ENCODE results near the gene ARHGEF7. TPM values are rescaled to one million over a fixed set of nuclear protein-coding genes. Genes with fewer than 3 reads are reported as not detected.

ARHGEF7 gene
- total RNA-seq, 1 donor from 2014 or later: 146 TPM

DNA sequence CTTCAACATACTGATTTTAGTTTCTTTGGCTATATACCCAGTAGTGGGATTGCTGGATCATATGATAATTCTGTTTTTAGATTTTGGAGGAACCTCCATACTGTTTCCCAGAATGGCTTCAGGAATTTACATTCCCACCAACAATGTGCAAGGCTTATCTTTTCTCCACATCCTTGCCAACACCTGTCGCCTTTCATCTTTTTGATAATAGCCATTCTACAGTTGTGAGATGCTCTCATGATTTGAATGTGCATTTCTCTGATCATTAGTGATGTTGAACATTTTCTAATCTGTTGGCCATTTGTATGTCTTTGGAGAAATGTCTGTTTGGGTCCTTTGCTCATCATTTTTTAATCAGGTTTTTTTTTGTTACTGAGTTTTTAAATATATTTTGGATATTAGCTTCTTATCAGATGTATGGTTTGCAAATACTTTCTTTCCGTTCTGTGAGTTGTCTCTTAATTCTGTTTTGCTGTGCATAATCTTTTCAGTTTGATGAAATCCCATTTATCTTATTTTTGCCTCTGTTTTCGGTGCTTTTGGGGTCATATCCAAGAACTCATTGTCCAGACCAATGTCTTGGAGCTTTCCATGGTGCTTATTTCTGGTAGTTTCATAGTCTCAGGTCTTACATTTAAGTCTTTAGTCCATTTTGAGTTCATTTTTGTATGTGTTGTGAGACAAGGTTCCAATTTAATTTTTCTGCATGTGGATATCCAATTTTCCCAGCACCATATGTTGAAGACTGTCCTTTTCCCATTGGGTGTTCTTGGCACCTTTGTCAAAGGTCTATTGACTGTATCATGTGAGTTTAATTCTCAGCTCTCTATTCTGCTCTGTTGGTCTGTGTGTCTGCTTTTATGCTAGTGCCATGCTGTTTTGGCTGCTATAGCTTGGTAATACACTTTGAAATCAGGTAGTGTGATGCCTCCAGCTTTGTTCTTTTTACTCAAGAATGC is 44.5 kb downstream of the ARHGEF7 start:
- intact Hi-C loops (cut with DNase I): no loop called here
- DNase-seq (ENCODE audit: low spot score): no peak

DNA sequence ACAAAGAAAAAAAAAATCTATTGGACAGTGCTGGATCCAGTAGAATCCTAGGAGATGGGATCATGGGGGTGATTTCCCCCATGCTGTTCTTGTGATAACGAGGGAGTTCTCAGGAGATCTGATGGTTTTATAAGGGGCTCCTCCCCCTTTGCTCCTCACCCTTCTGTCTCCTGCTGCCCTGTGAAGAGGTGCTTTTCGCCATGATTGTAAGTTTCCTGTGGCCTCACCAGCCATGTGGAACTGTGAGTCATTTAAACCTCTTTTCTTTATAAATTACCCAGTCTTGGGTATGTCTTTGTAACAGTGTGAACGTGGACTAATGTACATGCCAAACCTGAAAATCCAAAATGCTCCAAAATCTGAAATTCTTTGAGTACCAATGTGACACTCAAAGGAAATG is 45.5 kb downstream of the ARHGEF7 start:
- ATAC-seq (no peak), DNase-seq (ENCODE audit: low spot score) (no peak)
- intact Hi-C loops (cut with DNase I): no loop called here

More for the DNA sequence above, 44.5 kb downstream of the ARHGEF7 start:
- no peak for ATAC-seq

- intact Hi-C loops (cut with DNase I): no loop called here
- ATAC-seq (no peak), DNase-seq (ENCODE audit: low spot score) (no peak)
These were observed 46.8 kb downstream of the ARHGEF7 start for GRCh38 chr13:111161601-111162600.

- no peak for ATAC-seq
- DNase-seq (ENCODE audit: low spot score): no peak
- intact Hi-C loops (cut with DNase I): no loop called here
These were observed 50.3 kb downstream of the ARHGEF7 start for GRCh38 chr13:111165241-111166010.

GRCh38 chr13:111166882-111167675 is 52.0 kb downstream of the ARHGEF7 start:
- no peak for DNase-seq (ENCODE audit: low spot score)
- ATAC-seq: no peak
- intact Hi-C loops (cut with DNase I): no loop called here

DNA sequence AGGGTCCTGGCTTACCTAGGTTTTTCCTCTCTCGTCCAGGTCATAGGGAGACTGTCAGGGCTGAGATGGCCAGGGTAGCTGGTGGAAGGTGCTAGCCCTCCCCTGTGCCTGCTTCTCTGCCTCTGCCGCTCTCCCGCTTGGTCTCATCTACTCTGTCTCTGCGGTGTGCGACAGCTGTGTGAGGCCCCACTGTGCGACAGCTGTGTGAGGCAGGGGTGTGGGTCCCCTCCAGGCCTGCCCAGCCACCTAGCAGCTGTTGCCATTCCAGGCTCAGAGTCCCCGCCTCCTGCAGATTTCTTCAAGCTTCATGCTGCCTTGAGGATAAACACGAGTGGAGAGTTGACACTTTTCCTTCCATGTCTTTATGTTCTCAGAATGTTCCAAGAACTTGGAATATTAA is 53.0 kb downstream of the ARHGEF7 start:
- ATAC-seq: no peak
- intact Hi-C loops (cut with DNase I): no loop called here
- no peak for DNase-seq (ENCODE audit: low spot score)

DNA sequence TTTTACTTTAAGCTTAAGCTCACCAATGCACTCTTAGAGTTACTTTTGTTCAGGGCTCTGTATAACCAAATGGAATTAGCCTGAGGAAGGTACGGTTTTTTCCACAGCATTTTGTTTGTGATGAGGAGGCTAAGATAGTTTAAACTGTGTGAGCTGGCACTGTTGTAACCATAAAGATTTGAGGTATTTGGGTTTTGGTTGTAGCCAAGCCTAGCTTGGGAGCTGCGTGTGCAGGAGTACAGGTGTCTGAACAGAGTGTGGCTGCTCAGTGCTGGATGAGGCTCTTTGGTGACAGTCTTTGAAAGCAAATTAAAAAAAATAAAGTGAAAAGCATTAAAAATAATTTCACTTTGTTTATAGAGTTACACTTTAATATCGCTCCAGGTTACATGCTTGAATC is 56.0 kb downstream of the ARHGEF7 start:
- DNase-seq (ENCODE audit: low spot score): no peak
- intact Hi-C loops (cut with DNase I): no loop called here
- no peak for ATAC-seq

- DNase-seq (ENCODE audit: low spot score) (no peak), ATAC-seq (no peak)
- intact Hi-C loops (cut with DNase I): no loop called here
These were observed 56.5 kb downstream of the ARHGEF7 start for GRCh38 chr13:111171629-111172028.

GRCh38 chr13:111174377-111175114 is 59.4 kb downstream of the ARHGEF7 start:
- intact Hi-C loops (cut with DNase I): no loop called here
- ATAC-seq (no peak), DNase-seq (ENCODE audit: low spot score) (no peak)

- intact Hi-C loops (cut with DNase I): no loop called here
- DNase-seq (ENCODE audit: low spot score) (no peak), ATAC-seq (no peak)
These were observed 60.3 kb downstream of the ARHGEF7 start for GRCh38 chr13:111175372-111175771.

DNA sequence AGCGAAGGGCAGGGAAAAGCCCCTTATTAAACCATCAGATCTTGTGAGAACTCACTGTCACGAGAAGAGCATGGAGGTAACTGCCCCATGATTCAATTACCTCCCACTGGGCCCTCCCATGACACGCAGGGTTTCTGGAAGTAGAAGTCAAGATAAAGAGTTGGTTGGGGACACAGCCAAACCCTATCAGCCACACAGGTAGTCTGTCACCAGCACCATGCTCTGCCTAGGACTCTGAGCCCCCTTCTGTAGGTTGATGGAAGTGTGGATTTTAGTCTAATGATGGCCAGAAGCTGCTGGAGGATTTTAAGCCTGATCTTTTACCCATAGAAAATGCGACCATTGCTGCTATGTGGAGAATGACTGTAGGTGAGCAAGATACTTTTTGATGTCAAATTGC is 60.8 kb downstream of the ARHGEF7 start:
- intact Hi-C loops (cut with DNase I): no loop called here
- DNase-seq (ENCODE audit: low spot score) (no peak), ATAC-seq (no peak)

GRCh38 chr13:111176421-111176820 is 61.3 kb downstream of the ARHGEF7 start:
- ATAC-seq (no peak), DNase-seq (ENCODE audit: low spot score) (no peak)
- intact Hi-C loops (cut with DNase I): no loop called here

DNA sequence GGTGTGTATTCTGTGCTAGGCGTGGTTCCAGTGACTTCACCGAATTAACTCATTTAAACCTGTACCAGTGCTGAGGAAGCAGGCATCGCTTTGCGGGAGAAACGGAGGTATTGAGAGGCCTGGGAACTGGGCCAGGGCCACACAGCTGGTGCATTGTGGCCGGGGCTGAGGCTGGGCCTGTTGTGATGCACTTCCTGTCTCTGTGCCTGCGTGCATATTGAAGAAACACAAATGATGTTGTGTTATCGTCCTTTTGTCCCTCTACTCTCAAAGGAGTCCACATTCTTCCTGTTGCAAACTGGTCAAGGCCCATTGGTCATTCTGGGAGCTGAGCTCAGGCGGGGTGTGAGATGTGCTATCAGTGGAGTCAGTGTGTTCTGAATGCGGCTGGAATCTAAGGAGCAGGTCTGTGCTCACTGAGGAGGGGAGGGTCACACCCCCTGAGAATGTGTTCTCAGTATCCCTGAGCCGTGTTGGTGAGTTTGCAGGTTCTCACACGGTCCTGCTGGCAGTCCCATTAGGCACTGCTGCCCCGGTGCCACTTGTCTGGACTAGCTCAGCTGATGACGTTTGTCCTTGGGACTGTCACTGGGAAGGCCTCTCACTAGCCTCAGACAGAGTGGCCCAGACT is 62.1 kb downstream of the ARHGEF7 start:
- intact Hi-C loops (cut with DNase I): no loop called here
- peak; percentile 71 for ATAC-seq
- peak; percentile 67 for DNase-seq (ENCODE audit: low spot score)

DNA sequence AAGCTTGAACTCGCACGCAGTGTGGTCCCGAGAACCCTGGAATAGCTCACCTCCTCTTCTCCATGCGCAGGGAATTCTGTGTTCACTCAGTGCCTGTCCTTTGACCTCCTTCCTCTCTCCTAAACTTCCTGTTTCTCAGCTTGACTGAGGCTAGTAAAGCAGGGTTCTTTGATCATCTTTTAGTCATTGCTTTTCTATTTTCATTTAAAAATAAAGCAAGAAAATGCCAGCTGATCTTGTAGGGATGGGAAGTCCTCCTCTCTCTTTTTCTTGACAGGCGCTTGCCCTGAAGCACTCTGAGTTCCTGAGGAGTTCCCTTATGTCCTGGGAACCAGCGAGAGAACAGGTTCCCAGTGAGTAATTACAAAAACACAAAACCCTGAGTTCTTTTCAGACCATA is 62.8 kb downstream of the ARHGEF7 start:
- peak; percentile 61 for ATAC-seq
- no peak for DNase-seq (ENCODE audit: low spot score)
- intact Hi-C loops (cut with DNase I): no loop called here

- intact Hi-C loops (cut with DNase I): no loop called here
- DNase-seq (ENCODE audit: low spot score): no peak
- peak; percentile 65 for ATAC-seq
These were observed 63.3 kb downstream of the ARHGEF7 start for GRCh38 chr13:111178402-111178801.

DNA sequence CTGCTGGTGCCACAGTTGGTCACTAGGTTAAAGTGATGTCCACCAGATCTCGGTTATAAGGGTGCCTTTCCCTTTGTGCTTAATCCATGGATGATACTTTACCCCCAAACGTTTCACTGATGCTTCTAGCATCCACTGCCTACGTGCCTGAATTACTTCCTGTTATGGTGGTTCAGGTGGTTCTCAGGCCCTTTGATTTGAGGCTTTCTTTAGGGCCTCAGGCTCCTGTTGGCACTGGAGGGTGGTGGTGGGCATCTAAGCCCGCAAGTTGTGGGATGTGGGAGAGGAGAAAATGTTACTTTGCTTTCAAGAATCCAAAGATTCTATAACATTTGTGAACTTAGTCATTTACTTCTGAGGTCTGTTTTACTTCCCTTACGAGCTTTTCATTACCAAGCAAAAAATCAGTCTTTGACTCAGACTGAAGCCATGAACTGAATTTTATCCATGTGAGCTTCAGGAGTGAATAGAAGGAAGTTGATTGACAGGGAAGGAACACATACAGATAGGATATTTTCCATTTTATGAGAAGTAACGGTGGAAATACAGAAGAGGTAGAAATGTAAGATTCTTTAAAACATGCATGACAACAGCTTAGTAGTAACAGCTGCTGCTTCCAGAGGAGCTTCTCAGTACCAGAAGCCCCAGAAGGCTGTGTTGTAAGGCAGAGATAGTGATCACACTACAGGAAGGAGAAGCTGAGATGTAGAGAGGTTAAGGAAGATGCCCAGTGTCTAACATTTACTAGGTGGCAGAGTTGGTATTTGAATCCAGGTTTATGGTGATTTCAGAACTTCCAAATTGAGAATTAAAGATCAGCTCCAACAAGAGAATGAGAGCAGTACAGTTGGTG is 65.0 kb downstream of the ARHGEF7 start:
- intact Hi-C loops (cut with DNase I): no loop called here
- ATAC-seq (no peak), DNase-seq (ENCODE audit: low spot score) (no peak)
